ENCODE data around the gene FLT3LG. TPM values are rescaled to one million over a fixed set of nuclear protein-coding genes. Genes with fewer than 3 reads are reported as not detected.
A peak's percentile ranks its signal among the peaks of the same experiment; 100 is the strongest.

The FLT3LG gene
- total and polyA plus RNA-seq, 2 of the 8 experiments (the other 6 are each of a cell fraction or from before 2014, with no cell fraction given), result 1.6 to 3.2 TPM

DNA sequence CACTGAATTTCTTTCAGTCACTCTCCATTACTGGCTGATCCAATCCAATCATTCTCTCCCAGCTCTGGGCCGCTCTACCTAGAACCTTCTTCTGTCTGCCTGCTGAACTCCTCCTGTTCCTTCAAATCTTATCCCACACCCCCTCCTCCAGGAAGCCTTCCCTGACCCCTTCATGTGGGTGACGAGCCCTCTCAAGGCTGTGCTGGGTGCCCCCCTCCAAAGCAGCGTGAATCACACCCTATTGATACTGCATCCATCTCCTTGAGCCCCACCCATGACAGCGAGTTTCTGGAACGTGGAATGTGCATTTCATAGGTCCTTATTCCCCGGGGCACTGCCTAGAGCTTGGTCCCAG is 25.6 kb upstream of the FLT3LG start:
- Histone ChIP-seq H2BK5ac (ENCODE audit: low read depth, low read length) (no peak overlapping the region), H3K23ac (ENCODE audit: insufficient read length) (no peak overlapping the region), H3K18ac (ENCODE audit: extremely low read depth, low read length) (no peak overlapping the region), H3K4me1 (replicated peaks in 1 of 4; ENCODE audit: control insufficient read depth in 3 of 4, insufficient read depth in 4 of 4, low read length in 3 of 4) (peaks cover 0 to 14% (median 10%) of the 10 kb centered on the region in 4 experiments; a peak in 6 of 7 replicates), H4K91ac (replicated peaks; ENCODE audit: insufficient read length, low read length) (no peak overlapping the region), H2BK12ac (ENCODE audit: low read depth, low read length) (no peak overlapping the region), H2BK15ac (ENCODE audit: low read length) (no peak overlapping the region), H4K5ac (ENCODE audit: insufficient read length, low read depth, low read length) (no peak overlapping the region), H2BK120ac (replicated peaks; ENCODE audit: low read depth, low read length) (no peak overlapping the region), H3K79me2 (ENCODE audit: control insufficient read depth in 1 of 2, insufficient read depth in 2 of 2, low read length in 2 of 2) (peaks cover 0 to 14% of the 10 kb centered on the region in 2 experiments; a peak in 2 of 4 replicates), H3K79me1 (ENCODE audit: low read depth, low read length) (peaks cover 2% of the 10 kb centered on the region), H2AFZ (ENCODE audit: low read length) (no peak overlapping the region), H4K20me1 (replicated peaks in 1 of 2; ENCODE audit: control insufficient read depth in 1 of 2, insufficient read depth in 2 of 2, low read length in 2 of 2) (peaks cover 9 to 15% of the 10 kb centered on the region in 2 experiments), H3K4me2 (ENCODE audit: insufficient read depth in 1 of 2, low read depth in 2 of 2, low read length in 2 of 2) (peak overlapping the region in 1 of 2 experiments; percentile 24; a peak in 1 of 4 replicates), H3K9ac (replicated peaks in 1 of 4; ENCODE audit: extremely low read depth in 1 of 4, low read depth in 3 of 4, low read length in 3 of 4) (peak overlapping the region in 1 of 4 experiments; percentile 4; a peak in 2 of 7 replicates), H4K8ac (ENCODE audit: extremely low read depth, insufficient read depth, low read length) (no peak overlapping the region), H3K4me3 (ENCODE audit: extremely low read depth in 1 of 4, insufficient read depth in 2 of 4, low read depth in 3 of 4, low read length in 4 of 4) (no peak overlapping the region), H3K14ac (ENCODE audit: insufficient read length) (no peak overlapping the region), H3K27ac (ENCODE audit: low read depth, low read length) (no peak overlapping the region), H3K36me3 (ENCODE audit: control insufficient read depth in 2 of 4, insufficient read depth in 4 of 4, low read length in 3 of 4) (peaks cover 11 to 17% (median 12%) of the 10 kb centered on the region in 4 experiments; a peak in 6 of 8 replicates), H2AK5ac (ENCODE audit: low read depth, low read length) (no peak overlapping the region), H3K9me3 (ENCODE audit: insufficient read depth in 2 of 2, low read depth in 1 of 2, low read length in 1 of 2) (no peaks in the 10 kb centered on the region), H2BK20ac (ENCODE audit: low read length) (no peak overlapping the region), H3K27me3 (replicated peaks in 1 of 4; ENCODE audit: control insufficient read depth in 3 of 4, extremely low read depth in 1 of 4, insufficient read depth in 3 of 4, low read length in 3 of 4) (no peaks in the 10 kb centered on the region), H3K56ac (replicated peaks; ENCODE audit: insufficient read length, low read depth, low read length) (no peak overlapping the region), H3K23me2 (ENCODE audit: low read depth, low read length) (peaks cover 2% of the 10 kb centered on the region), H3K4ac (replicated peaks; ENCODE audit: insufficient read length, low read depth, low read length) (no peak overlapping the region)
- 90% methylated on average over 6 of the region's 6 CpGs; no CpG with 5 or more reads in 1 of the 2 experiments for WGBS, 2 experiments (ENCODE audit: extremely low coverage in 1 of 2, insufficient coverage in 1 of 2, insufficient read length in 1 of 2, insufficient replicate concordance in 2 of 2, low coverage in 1 of 2, low lambda C conversion rate in 2 of 2, missing lambda C conversion rate in 1 of 2)
- ChIA-PET POLR2A (ENCODE audit: partially characterized antibody) (interaction anchor here (1.0 to 2.3 kb wide), 10 partner anchors 10 to 94 kb away, joined by 3 to 11 read pairs (median 4); partner anchors contain the start of gene RPS11), CTCF (ENCODE audit: partially characterized antibody) (interaction anchor here (1.1 to 7.9 kb wide), 9 partner anchors 18 to 122 kb away, joined by 3 to 88 read pairs (median 4); no protein-coding TSS in a partner anchor)
- DNase-seq (ENCODE audit: low read depth in 1 of 2, low spot score in 2 of 2), result no peak
- no peak for FAIRE-seq
- TF ChIP-seq RAD21 (IDR thresholded peaks at IDR 0.05 in 1 of 2, conservative IDR thresholded peaks at IDR 0.05 in 1 of 2; ENCODE audit: low read depth in 2 of 2, low read length in 2 of 2), result no peak
- no peak for TF ChIP-seq RNF2 (IDR thresholded peaks at IDR 0.05; ENCODE audit: borderline replicate concordance, low read depth, low read length, missing control alignments, poor library complexity, severe bottlenecking)
- TF ChIP-seq POU5F1 (IDR thresholded peaks at IDR 0.05; ENCODE audit: low read depth, low read length), result no peak
- no peak for TF ChIP-seq CHD2 (IDR thresholded peaks at IDR 0.05; ENCODE audit: low read length)
- no peak for TF ChIP-seq YY1 (IDR thresholded peaks at IDR 0.05; ENCODE audit: low read depth, low read length)
- no peak for TF ChIP-seq SAP30 (IDR thresholded peaks at IDR 0.05; ENCODE audit: insufficient read depth, insufficient replicate concordance, low read length)
- no peak for TF ChIP-seq POLR2AphosphoS5 (IDR thresholded peaks at IDR 0.05; ENCODE audit: low read depth, low read length)
- no peak for TF ChIP-seq HDAC2 (IDR thresholded peaks at IDR 0.05; ENCODE audit: borderline replicate concordance in 1 of 2, low read depth in 2 of 2, low read length in 2 of 2)
- TF ChIP-seq GTF2F1 (IDR thresholded peaks at IDR 0.05; ENCODE audit: borderline replicate concordance, low read depth, low read length), result no peak
- TF ChIP-seq, protein P1, sequence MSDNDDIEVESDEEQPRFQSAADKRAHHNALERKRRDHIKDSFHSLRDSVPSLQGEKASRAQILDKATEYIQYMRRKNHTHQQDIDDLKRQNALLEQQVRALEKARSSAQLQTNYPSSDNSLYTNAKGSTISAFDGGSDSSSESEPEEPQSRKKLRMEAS (IDR thresholded peaks at IDR 0.05), result no peak

All from H1 (cell line).